Eye (tissue), 1 donor: ENCODE results near the gene PEPD.

Experiments used
- DNase-seq: peaks from one replicate; pipeline ENCODE4 v3.0.0-alpha.2; 2015

PEPD gene

DNA sequence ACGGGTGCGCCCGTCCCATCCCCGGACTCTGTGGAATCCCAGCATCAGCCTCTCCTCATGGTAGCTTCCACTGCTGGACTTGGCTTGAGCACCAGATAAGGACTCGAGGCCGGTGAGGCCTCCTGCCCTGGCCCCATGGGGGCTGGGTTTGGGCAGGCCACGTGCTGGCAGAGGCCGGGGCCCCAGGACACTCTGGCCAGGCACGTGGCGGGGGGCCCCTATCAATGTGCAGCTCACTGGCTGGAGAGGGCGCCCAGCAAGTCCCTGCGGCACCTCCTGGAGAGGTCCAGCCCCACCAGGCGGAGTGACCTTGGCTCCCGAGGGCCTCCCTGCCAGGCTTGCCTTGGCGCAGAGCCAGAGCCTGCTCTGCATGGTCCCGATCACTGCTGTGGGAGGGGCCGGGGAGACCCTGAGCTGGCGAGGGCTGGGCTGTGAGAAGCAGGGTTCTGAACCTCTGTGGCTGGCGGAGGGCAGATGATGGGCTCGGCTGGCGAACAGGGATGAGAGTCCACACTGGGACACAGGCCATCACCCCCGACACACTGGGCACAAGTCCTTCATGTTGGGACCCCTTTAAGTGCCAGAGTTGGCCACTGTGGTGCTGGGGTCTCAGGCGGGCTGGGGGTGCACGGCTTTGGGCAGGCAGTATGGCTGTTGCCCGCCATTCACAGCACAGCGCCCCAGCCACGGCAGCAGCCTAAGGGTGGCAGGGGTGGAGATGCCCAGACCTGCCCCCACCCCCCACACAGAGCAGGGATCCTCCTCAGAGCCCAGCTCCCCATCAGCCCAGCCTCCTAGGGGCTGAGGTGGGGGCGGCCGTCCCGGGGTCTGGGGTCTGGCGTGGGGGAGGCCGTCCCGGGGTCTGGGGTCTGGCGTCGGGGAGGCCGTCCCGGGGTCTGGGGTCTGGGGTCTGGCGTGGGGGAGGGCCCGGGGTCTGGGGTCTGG is 129.0 kb downstream of the PEPD start:
- no peak for DNase-seq

DNA sequence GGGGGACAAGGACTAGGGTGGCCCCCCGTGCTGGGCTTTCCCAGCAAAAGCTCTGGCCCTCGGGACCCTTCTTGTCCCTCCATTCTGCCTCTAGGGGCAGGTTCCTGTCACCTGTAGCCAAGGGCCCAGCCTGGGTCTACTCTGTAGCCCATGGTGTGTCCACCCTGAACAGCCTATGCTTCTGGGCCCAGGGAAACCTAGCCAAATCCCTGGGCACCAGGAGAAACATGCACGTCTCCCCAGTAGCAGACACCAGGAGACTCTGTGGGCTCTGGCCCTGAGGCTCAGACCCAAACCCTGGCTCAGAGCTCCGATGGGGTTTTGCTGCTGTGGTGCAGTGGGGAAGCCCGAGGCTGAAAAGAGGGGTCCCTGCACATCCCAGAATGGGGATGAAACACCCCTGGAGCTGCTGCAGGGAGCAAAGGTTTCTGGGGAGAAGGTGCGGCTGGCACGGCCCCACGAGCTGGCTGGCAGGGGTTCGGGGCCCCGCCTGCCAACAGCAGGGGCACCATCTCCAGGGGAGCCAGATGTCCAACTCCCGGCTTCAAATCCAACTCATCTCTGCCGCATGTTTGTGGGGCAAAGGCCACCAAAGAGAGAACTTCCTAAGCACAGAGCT is 129.9 kb downstream of the PEPD start:
- no peak for DNase-seq

DNA sequence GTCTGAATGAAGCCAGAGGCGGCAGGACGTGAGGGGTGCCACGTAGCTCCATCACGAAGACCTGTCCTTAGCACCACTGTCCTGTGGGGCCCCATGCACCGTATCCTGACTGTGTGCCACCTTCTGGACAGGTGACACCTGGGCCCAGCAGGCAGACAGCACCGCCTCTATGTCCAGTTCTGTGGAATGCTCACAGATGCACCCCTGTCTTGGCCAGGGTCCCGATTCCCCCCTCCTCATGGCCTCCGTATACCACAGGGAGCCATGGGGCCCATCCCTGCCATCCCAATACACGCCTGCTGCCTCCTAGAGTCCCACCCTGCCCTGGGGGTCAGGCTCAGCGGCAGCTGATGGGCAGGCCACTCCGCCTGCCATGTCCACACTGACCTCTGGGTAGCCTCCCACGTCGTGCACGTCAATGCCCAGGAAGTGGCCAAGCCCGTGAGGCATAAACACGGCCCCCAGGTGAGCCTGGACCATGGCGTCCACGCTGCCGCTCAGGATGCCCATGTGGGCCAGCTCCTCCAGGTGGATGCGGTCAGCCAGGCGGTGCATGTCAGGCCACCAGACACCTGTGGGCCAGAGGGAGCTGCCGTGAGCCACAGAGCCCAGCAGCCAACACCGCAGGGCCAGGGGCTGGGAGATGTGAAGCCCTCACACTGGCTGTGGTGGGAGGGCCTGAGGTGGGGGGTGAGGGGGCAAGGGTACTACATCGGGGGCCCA is 130.5 kb downstream of the PEPD start:
- DNase-seq = no peak

- DNase-seq = peak; percentile 74
These were observed 131.3 kb downstream of the PEPD start for GRCh38 chr19:33390101-33390907.

GRCh38 chr19:33389421-33390100 is 132.0 kb downstream of the PEPD start:
- DNase-seq = no peak

GRCh38 chr19:33388725-33389420 is 132.7 kb downstream of the PEPD start:
- no peak for DNase-seq

GRCh38 chr19:33388231-33388724 is 133.3 kb downstream of the PEPD start:
- no peak for DNase-seq

GRCh38 chr19:33387351-33388230 is 134.0 kb downstream of the PEPD start:
- DNase-seq = no peak

GRCh38 chr19:33386361-33386858 is 135.2 kb downstream of the PEPD start:
- DNase-seq = no peak

DNA sequence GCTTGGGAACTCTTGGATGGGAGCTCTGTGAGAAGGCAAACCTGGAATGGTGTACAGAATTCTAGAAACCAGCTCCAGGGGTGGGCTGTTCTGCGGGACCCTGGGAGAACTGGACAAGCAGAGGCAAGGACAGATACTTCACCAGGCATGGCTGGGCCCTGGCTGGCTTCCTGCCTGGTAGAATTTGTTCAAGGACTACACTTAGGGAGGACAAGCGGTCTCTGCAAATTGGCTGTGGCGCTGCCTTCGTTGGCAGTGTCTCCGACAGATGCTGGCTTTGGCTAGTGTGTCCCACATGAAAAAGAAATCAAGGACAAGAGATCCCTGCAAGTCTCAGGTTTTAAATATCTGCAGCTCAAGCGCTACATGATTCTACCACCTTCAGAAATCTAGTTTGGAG is 135.6 kb downstream of the PEPD start:
- DNase-seq = no peak

DNA sequence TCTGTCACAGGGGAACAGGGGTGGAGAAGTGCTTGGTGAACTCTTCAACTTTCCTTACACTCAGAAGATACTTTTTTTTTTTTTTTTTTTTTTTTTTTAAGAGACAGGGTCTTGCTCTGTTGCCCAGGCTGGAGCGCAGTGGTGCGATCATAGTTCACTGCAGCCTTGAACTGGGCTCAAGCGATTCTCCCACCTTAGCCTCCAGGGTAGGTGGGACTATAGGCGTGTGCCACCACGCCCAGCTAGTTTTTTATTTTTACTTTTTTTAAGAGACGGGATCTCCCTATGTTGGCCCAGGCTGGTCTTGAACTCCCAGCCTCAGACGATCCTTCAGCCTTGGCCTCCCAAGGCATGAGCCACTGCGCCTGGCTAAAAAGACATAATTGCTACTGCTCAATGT is 136.6 kb downstream of the PEPD start:
- DNase-seq = no peak

DNA sequence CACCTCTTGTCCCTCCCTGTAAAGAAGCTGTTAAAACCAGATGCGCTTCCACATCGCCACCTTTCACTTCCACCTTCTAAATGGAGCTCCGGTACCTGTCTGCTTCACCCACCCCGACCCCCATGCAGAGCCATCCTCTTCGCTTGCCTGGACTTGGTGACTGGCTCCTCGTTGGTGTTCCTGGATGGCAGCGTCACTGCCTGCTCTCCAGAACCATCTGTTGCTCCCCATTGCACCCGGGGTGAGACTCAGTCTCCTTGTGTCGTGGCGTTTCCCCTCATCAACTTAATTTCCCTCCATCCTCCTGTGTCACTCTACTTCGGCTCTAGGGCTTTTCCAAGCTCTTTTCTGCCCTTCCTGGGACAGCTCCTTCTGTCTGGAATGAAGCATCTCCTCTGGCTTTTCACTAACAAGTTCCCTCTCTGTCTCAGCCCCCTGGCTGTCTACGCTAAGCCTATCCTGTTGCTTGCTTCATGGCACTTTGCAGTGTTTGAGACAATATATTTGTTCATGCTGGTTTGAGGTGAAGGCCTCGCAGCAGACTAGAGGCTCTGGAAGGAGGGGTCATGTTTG is 137.8 kb downstream of the PEPD start:
- DNase-seq = no peak

- no peak for DNase-seq
These were observed 138.6 kb downstream of the PEPD start for GRCh38 chr19:33382982-33383381.

DNA sequence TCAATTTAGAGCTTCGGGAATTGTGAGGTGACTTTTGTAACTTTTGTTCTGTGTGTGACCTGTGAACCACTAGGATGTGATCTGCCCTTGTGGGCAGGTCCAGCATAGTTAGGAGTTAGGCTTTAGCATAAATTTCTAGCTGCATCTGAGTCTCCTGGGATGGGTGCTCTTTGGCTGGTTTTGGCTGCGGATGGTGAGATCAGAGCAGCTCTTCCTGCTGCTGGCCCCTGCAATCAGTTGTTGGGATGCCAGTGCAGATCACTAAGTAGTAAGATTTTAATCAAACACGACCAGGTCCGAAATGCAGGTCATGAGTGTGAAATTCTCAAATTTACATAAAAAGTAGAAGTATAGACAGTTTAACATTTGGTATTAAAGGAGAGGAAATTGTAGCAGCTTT is 139.6 kb downstream of the PEPD start:
- DNase-seq = no peak

- no peak for DNase-seq
These were observed 140.5 kb downstream of the PEPD start for GRCh38 chr19:33381101-33381500.

GRCh38 chr19:33379151-33379829 is 142.3 kb downstream of the PEPD start:
- DNase-seq = no peak

DNA sequence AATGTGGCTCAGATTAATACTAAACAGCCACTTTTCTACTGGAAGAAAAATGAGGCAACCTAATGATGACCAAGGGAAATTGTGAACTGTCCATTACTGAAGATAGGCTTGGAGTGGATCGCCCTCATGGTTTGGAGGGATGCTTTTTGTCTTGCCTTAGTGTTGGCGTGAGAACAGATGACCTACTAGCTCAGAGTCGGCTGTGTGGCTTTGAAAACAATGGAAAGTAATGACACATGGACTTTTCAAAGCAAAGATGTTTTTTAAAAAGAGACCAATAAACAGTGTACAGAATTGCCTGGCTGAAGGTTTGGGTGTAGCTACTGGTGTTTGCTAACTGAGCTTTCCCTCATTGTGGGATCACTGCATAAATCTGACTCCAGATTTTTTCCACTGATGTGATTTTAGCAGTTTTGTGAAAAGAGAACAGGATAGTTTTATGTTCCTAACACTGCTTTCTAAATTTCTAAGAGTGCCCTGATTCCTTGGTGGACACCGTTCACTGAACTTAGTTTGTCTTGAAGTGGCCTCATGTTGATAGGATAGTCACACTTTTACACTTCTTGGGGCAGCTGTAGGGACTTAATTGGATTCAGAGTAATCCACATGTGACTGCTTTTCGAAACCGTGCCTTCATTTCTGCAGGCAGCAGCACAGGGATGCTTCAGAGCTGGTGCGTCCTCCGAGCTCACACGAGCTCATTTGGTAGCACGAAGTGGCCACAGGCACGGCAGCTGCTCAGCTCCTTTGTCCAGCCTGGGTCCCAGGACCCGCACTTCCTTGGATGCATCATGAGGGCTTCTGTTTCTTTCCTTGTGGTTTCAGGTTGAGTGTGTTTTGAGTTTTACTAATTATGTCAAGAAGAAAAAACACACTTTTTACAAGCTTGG is 143.8 kb downstream of the PEPD start:
- DNase-seq = peak; percentile 75
